Large intestine (tissue), 3 donors: ENCODE results near the gene ZNF649. TPM values are rescaled to one million over a fixed set of nuclear protein-coding genes. Genes with fewer than 3 reads are reported as not detected.
A peak's percentile ranks its signal among the peaks of the same experiment; 100 is the strongest.
"Not testable (repeated sequence)": the region's sequence is repeated elsewhere in the genome, so short reads cannot be mapped to it uniquely, and the experiment has no call there.

Experiments used
- DNase-seq, 2 donors: peaks; one replicate each; pipeline versions ENCODE4 v3.0.0 to v3.0.0-alpha.2; 2013
- H3K27ac ChIP-seq: one replicate; pipeline ENCODE4 v1.5.1; 2013; ENCODE audit warnings: low read length
- H3K27me3 ChIP-seq: 2 replicates; pipeline ENCODE4 v1.6.1; 2013; ENCODE audit warnings: low read length; ENCODE audit not compliant: control insufficient read depth, insufficient read depth
- H3K36me3 ChIP-seq: 2 replicates; pipeline ENCODE4 v1.6.1; 2013; ENCODE audit warnings: low read length; ENCODE audit not compliant: control insufficient read depth, insufficient read depth
- H3K4me1 ChIP-seq: one replicate; pipeline ENCODE4 v1.6.1; 2013; ENCODE audit warnings: low read length; ENCODE audit not compliant: control insufficient read depth, insufficient read depth
- H3K4me3 ChIP-seq: one replicate; pipeline ENCODE4 v1.5.1; 2013; ENCODE audit warnings: low read length
- H3K9me3 ChIP-seq: one replicate; pipeline ENCODE4 v1.6.1; 2013; ENCODE audit warnings: mild to moderate bottlenecking, low read depth, low read length, moderate library complexity; ENCODE audit not compliant: control insufficient read depth
- WGBS: methylation state at CpG from one replicate; pipeline ENCODE4 v1.1.5; 2013; ENCODE audit warnings: low lambda C conversion rate; ENCODE audit not compliant: insufficient coverage; 5-methylcytosine and 5-hydroxymethylcytosine counted together
- polyA plus RNA-seq: library from polyadenylated mRNA; unstranded; fragments of 120-200 nt; gene quantifications from one replicate; pipeline ENCODE4 v1.2.1, GENCODE V29; 2013

ZNF649 gene
- polyA plus RNA-seq, 1 donor = 14.9 TPM

DNA sequence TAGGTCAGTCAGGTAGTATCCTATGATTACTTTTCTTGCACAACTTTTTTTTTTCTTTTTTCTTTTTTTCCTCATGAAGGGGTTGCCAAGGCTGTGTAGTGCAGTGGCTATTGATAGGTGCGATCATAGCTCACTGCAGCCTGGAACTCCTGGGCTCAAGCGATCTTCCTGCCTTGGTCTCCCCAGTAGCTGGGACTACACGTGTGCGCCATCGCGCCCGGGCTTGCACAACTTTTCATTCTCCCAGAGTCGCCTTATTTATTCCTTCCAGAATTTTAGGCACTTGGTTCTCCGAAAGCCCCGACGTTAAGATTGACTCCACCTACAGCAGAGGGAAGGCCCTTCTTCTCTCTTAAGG, 21.6 kb upstream of the ZNF649 start:
- H3K27ac ChIP-seq = peak overlapping the region; percentile 95
- 0% methylated on average over 2 of the region's 11 CpGs for WGBS
- H3K27me3 ChIP-seq = no peaks in the 10 kb centered on the region
- H3K9me3 ChIP-seq = peaks cover 15% of the 10 kb centered on the region
- no peaks in the 10 kb centered on the region for H3K4me1 ChIP-seq
- no peak for DNase-seq
- peaks cover 9% of the 10 kb centered on the region for H3K36me3 ChIP-seq
- H3K4me3 ChIP-seq = peak overlapping the region; percentile 74

DNA sequence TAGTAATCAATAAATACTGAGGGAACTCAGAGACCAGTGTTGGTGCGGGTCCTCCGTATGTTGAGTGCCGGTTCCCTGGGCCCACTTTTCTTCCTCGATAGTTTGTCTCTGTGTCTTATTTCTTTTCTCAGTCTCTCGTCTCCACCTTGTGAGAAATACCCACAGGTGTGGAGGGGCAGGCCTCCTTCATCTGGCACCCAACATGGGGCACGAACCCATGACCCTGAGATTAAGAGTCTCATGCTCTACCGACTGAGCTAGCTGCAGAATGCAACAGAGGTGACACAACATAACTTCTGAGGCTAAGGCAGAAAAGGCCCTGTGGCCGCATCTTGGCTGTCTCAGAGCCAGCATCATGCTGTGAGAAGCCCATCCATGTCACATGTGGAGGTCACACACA, 17.1 kb upstream of the ZNF649 start:
- Histone ChIP-seq H3K27me3 (no peaks in the 10 kb centered on the region), H3K4me3 (no peak overlapping the region), H3K4me1 (no peaks in the 10 kb centered on the region), H3K36me3 (no peaks in the 10 kb centered on the region), H3K27ac (no peak overlapping the region), H3K9me3 (peaks cover 19% of the 10 kb centered on the region)
- WGBS = no CpG with 5 or more reads among the region's 8 CpGs
- DNase-seq = no peak

DNA sequence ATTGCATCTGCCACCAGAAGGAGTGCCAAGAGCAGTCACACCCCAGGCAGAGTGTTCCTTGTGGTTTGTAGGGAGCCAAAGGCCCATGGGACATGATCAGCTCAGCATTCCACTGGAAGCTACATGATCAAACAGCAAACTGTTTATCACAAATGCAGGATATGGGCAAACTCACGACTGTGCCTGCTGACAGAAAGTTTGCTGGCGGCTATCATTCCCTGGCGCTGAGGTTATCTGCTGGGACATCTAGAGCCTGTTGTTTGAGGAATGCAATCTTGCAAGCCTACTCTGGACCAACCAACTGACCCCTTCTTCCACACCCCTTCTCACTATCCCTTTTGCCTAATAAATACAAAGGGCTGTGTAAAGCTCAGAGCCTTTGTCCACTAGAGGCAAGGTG, 14.8 kb upstream of the ZNF649 start:
- no peak overlapping the region for H3K4me3 ChIP-seq
- no CpG with 5 or more reads among the region's 3 CpGs for WGBS
- peaks cover 19% of the 10 kb centered on the region for H3K9me3 ChIP-seq

DNA sequence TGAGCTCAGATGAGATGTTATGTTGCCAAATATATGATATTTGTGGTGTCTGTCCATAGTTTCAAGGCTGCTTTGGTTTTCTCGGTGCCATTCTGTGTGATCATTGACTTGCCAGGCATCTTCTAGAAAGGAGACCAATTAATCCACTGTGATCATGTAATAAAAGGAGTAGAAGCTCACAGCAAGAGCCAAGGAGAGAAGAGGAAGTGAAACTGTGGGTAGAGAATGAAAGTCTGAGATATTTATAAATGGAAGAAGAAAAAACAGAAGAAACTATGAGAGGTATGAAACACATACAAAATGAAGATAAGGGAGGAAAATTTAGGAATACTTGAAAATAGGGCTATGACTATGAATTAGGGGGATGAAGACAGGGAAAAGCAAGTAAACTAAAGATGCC, 11.3 kb upstream of the ZNF649 start:
- no peak overlapping the region for H3K27ac ChIP-seq
- H3K9me3 ChIP-seq = peaks cover 12% of the 10 kb centered on the region
- no peaks in the 10 kb centered on the region for H3K27me3 ChIP-seq
- H3K4me3 ChIP-seq = no peak overlapping the region
- no peak for DNase-seq
- H3K4me1 ChIP-seq = no peaks in the 10 kb centered on the region
- no peaks in the 10 kb centered on the region for H3K36me3 ChIP-seq
- WGBS = no CpG with 5 or more reads among the region's 1 CpG

More for the DNA sequence above, 14.8 kb upstream of the ZNF649 start:
- H3K27me3 ChIP-seq = no peaks in the 10 kb centered on the region
- no peak for DNase-seq
- no peaks in the 10 kb centered on the region for H3K36me3 ChIP-seq
- no peaks in the 10 kb centered on the region for H3K4me1 ChIP-seq
- H3K27ac ChIP-seq = no peak overlapping the region

DNA sequence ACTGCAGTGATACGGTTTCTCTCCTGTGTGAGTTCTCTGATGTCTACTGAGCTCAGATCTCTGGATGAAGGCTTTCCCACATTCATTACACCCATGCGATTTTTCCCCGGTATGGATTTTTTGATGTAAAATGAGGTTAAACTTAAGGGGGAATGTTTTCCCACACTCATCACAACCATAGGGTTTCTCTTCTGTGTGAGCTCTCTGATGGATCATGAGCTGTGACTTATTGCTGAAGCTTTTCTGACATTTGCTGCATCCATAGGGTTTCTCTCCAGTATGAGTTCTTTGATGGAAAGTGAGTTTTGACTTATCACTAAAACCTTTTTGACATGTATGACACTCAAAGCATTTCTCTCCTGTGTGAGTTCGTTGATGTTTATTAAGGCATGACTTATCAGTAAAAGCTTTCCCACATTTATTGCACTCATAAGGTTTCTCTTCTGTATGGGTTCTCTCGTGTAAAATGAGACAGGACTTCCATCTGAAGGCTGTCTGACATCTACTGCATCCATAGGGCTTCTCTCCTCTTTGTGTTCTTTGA, 10.6 kb upstream of the ZNF649 start:
- no peak overlapping the region for H3K27ac ChIP-seq
- WGBS = no CpG with 5 or more reads among the region's 5 CpGs
- H3K9me3 ChIP-seq = peaks cover 9% of the 10 kb centered on the region
- no peak overlapping the region for H3K4me3 ChIP-seq
- no peaks in the 10 kb centered on the region for H3K36me3 ChIP-seq
- no peaks in the 10 kb centered on the region for H3K4me1 ChIP-seq
- DNase-seq = no peak
- no peaks in the 10 kb centered on the region for H3K27me3 ChIP-seq

DNA sequence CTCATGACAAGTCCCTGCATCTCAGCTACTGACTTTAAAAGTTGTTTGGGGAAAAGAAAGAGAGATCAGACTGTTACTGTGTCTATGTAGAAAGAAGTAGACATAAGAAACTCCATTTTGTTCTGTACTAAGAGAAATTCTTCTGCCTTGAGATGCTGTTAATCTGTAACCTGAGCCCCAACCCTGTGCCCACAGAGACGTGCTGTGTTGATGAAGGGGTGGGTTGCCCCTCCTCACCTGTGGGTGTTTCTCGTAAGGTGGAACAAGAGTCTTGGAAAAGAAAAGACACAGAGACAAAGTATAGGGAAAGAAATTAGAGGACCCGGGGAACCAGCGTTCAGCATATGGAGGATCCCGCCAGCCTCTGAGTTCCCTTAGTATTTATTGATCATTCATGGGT, 3.2 kb upstream of the ZNF649 start:
- not testable (repeated sequence) for H3K27me3 ChIP-seq, H3K4me3 ChIP-seq, H3K27ac ChIP-seq, H3K4me1 ChIP-seq, H3K36me3 ChIP-seq, H3K9me3 ChIP-seq, DNase-seq
- WGBS = no CpG with 5 or more reads among the region's 5 CpGs

DNA sequence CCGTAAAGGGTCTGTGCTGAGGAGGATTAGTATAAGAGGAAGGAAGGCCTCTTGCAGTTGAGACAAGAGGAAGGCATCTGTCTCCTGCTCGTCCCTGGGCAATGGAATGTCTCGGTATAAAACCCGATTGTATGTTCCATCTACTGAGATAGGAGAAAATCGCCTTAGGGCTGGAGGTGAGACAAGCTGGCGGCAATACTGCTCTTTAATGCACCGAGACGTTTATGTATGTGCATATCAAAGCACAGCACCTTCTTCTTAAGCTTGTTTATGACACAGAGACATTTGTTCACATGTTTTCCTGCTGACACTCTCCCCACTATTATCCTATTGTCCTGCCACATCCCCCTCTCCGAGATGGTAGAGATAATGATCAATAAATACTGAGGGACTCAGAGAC, 1.3 kb upstream of the ZNF649 start:
- H3K9me3 ChIP-seq = peaks cover 18% of the 10 kb centered on the region
- H3K4me3 ChIP-seq, H3K27ac ChIP-seq, H3K36me3 ChIP-seq, DNase-seq, H3K4me1 ChIP-seq, H3K27me3 ChIP-seq: not testable (repeated sequence)
- no CpG with 5 or more reads among the region's 9 CpGs for WGBS

DNA sequence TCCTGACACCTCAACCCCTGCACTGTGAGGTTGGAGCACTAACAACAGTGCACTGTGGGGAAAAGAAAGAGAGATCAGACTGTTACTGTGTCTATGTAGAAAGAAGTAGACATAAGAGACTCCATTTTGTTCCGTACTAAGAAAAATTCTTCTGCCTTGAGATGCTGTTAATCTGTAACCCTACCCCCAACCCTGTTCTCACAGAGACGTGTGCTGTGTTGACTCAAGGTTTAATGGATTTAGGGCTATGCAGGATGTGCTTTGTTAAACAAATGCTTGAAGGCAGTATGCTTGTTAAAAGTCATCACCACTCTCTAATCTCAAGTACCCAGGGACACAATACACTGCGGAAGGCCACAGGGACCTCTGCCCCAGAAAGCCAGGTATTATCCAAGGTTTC, 822 bp upstream of the ZNF649 start:
- not testable (repeated sequence) for H3K27ac ChIP-seq, H3K4me3 ChIP-seq, DNase-seq, H3K27me3 ChIP-seq, H3K4me1 ChIP-seq, H3K36me3 ChIP-seq
- peaks cover 22% of the 10 kb centered on the region for H3K9me3 ChIP-seq
- no CpG with 5 or more reads among the region's 3 CpGs for WGBS

DNA sequence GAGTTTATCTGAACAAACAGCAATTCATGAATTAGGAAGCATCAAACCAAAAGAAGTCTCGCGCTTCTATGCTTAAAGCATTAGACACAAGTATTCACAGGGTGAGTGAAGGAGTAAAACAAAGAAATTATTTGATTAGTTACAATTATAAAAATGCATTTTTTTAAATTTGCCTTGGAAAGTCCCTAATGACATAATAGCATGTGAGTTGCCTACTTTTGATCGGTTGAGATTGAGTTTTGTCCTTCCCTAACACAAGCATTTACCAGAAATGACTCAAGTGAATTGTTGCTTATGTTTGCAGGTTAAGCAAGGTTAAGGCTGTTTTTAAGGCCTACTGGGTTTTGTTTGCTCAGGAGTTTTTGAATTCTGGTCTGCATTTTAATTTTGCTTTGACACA, 389 bp upstream of the ZNF649 start:
- no peak for DNase-seq
- Histone ChIP-seq H3K27ac (no peak overlapping the region), H3K27me3 (no peaks in the 10 kb centered on the region), H3K36me3 (peaks cover 8% of the 10 kb centered on the region), H3K9me3 (peaks cover 23% of the 10 kb centered on the region), H3K4me1 (no peaks in the 10 kb centered on the region), H3K4me3 (no peak overlapping the region)
- WGBS = 29% methylated on average over 2 of the region's 3 CpGs

DNA sequence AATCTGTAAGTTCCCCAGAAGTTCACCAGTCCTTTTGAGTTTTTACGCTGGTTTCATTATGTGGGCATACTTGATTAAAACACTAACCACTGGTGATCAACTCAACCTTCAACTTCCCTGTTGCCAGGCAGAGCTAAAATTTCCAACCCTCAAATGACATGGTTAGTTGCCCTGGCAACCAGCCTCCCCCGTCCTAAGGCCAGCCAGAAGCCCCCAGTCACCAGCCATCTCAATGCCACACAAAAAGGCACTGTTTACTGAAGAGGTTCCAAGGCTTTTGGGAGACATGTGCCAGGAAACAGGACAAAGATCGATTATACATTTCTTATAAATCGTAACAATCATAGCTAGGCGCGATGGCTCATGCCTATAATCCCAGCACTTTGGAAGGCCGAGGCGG, 1.6 kb downstream of the ZNF649 start:
- no peak for DNase-seq
- Histone ChIP-seq H3K4me1 (no peaks in the 10 kb centered on the region), H3K9me3 (peaks cover 32% of the 10 kb centered on the region), H3K4me3 (no peak overlapping the region), H3K36me3 (peaks cover 28% of the 10 kb centered on the region), H3K27me3 (no peaks in the 10 kb centered on the region), H3K27ac (no peak overlapping the region)
- WGBS = no CpG with 5 or more reads among the region's 8 CpGs

DNA sequence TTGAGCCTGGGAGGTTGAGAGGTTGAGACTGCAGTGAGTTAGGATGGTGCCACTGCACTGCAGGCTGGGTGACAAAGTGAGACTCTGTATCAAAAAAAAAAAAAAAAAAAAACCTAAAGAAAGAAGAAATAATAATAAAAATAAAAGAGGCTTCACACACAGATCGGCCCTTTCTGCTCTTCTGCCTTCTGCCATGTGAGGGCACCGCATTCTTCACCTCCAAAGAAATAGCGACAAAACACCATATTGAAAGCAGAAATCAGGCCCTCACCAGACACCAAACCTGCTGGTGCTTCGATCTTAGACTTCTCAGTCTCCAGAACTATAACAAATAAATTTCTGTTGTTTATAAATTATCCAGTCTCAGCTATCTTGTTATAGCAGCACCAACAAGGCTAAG, 3.0 kb downstream of the ZNF649 start:
- no peak overlapping the region for H3K27ac ChIP-seq
- no CpG with 5 or more reads among the region's 4 CpGs for WGBS
- no peaks in the 10 kb centered on the region for H3K27me3 ChIP-seq
- DNase-seq = no peak
- H3K4me3 ChIP-seq = no peak overlapping the region
- peaks cover 40% of the 10 kb centered on the region for H3K9me3 ChIP-seq
- peaks cover 37% of the 10 kb centered on the region for H3K36me3 ChIP-seq
- no peaks in the 10 kb centered on the region for H3K4me1 ChIP-seq
